ENCODE results near the gene COL5A1.

Gene COL5A1

GRCh38 chr9:134877541-134877940 is 235.9 kb downstream of the COL5A1 start:
- H3K4me3 ChIP-seq (ENCODE audit: low read length), result no peak overlapping the region
- DNase-seq (ENCODE audit: low read depth), result no peak

GRCh38 chr9:134879664-134880483 is 238.3 kb downstream of the COL5A1 start:
- no peak for DNase-seq (ENCODE audit: low read depth)
- H3K4me3 ChIP-seq (ENCODE audit: low read length), result no peak overlapping the region
- no peak for TF ChIP-seq CTCF (IDR thresholded peaks at IDR 0.05; ENCODE audit: insufficient read depth, low read depth, low read length, missing control alignments)

More at GRCh38 chr9:134877541-134877940, 235.9 kb downstream of the COL5A1 start:
- TF ChIP-seq CTCF (IDR thresholded peaks at IDR 0.05; ENCODE audit: insufficient read depth, low read depth, low read length, missing control alignments), result no peak

- H3K4me3 ChIP-seq (ENCODE audit: low read length), result no peak within 1 kb of the TSS
- no peak for TF ChIP-seq CTCF (IDR thresholded peaks at IDR 0.05; ENCODE audit: insufficient read depth, low read depth, low read length, missing control alignments)
- DNase-seq (ENCODE audit: low read depth), result no peak
Observed at GRCh38 chr9:134880484-134881312, 239.1 kb downstream of the COL5A1 start, which contains the start of gene FCN2. TSS of gene FCN2 (plus strand) at chr9:134880810. CDS start at chr9:134880822, 12 bp downstream.

GRCh38 chr9:134881313-134881670 is 239.7 kb downstream of the COL5A1 start:
- no peak for TF ChIP-seq CTCF (IDR thresholded peaks at IDR 0.05; ENCODE audit: insufficient read depth, low read depth, low read length, missing control alignments)
- DNase-seq (ENCODE audit: low read depth), result no peak
- no peak overlapping the region for H3K4me3 ChIP-seq (ENCODE audit: low read length)

GRCh38 chr9:134882204-134882785 is 240.7 kb downstream of the COL5A1 start:
- no peak overlapping the region for H3K4me3 ChIP-seq (ENCODE audit: low read length)
- no peak for TF ChIP-seq CTCF (IDR thresholded peaks at IDR 0.05; ENCODE audit: insufficient read depth, low read depth, low read length, missing control alignments)
- no peak for DNase-seq (ENCODE audit: low read depth)

- TF ChIP-seq CTCF (IDR thresholded peaks at IDR 0.05; ENCODE audit: insufficient read depth, low read depth, low read length, missing control alignments), result no peak
- DNase-seq (ENCODE audit: low read depth), result no peak
- H3K4me3 ChIP-seq (ENCODE audit: low read length), result no peak overlapping the region
Observed at GRCh38 chr9:134883040-134883782, 241.6 kb downstream of the COL5A1 start.
